Parathyroid adenoma (tissue), 2 donors: ENCODE results near the gene CACNB2.

ENCODE experiments used
- H2AFZ ChIP-seq: fragments of 300-600 bp; sonication (generic); one replicate; pipeline ENCODE4 v1.7.0; 2017; ENCODE audit warnings: antibody characterized with exemption, mild to moderate bottlenecking
- H3K27ac ChIP-seq: fragments of 300-600 bp; sonication (generic); one replicate; pipeline ENCODE4 v1.7.0; 2017
- H3K27me3 ChIP-seq: fragments of 300-600 bp; sonication (generic); one replicate; pipeline ENCODE4 v1.7.0; 2017; ENCODE audit warnings: low read length; ENCODE audit not compliant: control insufficient read depth, insufficient read depth
- H3K36me3 ChIP-seq: fragments of 300-600 bp; sonication (generic); one replicate; pipeline ENCODE4 v1.7.0; 2017; ENCODE audit warnings: low read length; ENCODE audit not compliant: control insufficient read depth, insufficient read depth
- H3K4me1 ChIP-seq: fragments of 300-600 bp; sonication (generic); one replicate; pipeline ENCODE4 v1.7.0; 2017; ENCODE audit warnings: control low read depth
- H3K4me2 ChIP-seq: fragments of 300-600 bp; sonication (generic); one replicate; pipeline ENCODE4 v1.7.0; 2017; ENCODE audit warnings: low read length
- H3K4me3 ChIP-seq: fragments of 300-600 bp; sonication (generic); one replicate; pipeline ENCODE4 v1.7.0; 2017; ENCODE audit warnings: low read depth, low read length
- H3K79me2 ChIP-seq: fragments of 300-600 bp; sonication (generic); one replicate; pipeline ENCODE4 v1.7.0; 2017; ENCODE audit warnings: control low read depth
- H3K9ac ChIP-seq: fragments of 300-600 bp; sonication (generic); one replicate; pipeline ENCODE4 v1.7.0; 2017; ENCODE audit warnings: mild to moderate bottlenecking
- H3K9me3 ChIP-seq: fragments of 300-600 bp; sonication (generic); one replicate; pipeline ENCODE4 v1.7.0; 2017; ENCODE audit warnings: low read length; ENCODE audit not compliant: control insufficient read depth
- TF ChIP-seq, protein P1 (sequence below): fragments of 300-600 bp; sonication (generic); IDR thresholded peaks from one replicate; pipeline ENCODE4 v1.7.0; 2017; ENCODE audit warnings: antibody characterized with exemption, mild to moderate bottlenecking
- donor health status: primary hyperparathyroidism.

The CACNB2 gene

DNA sequence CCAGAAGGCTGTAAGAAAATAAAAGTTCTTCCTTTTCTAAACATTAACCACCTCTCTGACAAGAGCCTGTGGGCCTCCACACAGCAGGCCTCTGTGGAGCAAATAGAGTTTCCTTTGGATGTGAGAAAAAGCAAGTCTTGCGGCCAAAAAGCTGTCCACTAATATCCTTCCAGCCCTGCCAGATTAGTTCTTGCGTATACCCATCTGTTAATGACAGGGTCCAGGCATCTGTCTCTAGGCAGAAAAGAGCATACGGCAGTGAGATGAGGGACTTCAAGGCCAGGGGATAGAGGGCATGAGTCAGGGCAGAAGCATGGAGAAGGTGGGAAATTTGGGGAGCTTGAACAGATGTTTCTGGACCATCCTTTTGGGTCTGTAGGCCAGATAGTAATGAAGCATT lies 346.2 kb downstream of the CACNB2 start:
- no peaks in the 10 kb centered on the region for H3K27me3 ChIP-seq
- no peak overlapping the region for H3K27ac ChIP-seq
- H3K4me2 ChIP-seq = no peak overlapping the region
- no peaks in the 10 kb centered on the region for H3K9me3 ChIP-seq
- H2AFZ ChIP-seq = no peak overlapping the region
- no peaks in the 10 kb centered on the region for H3K4me1 ChIP-seq
- TF ChIP-seq, protein P1, sequence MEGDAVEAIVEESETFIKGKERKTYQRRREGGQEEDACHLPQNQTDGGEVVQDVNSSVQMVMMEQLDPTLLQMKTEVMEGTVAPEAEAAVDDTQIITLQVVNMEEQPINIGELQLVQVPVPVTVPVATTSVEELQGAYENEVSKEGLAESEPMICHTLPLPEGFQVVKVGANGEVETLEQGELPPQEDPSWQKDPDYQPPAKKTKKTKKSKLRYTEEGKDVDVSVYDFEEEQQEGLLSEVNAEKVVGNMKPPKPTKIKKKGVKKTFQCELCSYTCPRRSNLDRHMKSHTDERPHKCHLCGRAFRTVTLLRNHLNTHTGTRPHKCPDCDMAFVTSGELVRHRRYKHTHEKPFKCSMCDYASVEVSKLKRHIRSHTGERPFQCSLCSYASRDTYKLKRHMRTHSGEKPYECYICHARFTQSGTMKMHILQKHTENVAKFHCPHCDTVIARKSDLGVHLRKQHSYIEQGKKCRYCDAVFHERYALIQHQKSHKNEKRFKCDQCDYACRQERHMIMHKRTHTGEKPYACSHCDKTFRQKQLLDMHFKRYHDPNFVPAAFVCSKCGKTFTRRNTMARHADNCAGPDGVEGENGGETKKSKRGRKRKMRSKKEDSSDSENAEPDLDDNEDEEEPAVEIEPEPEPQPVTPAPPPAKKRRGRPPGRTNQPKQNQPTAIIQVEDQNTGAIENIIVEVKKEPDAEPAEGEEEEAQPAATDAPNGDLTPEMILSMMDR = no peak
- no peaks in the 10 kb centered on the region for H3K36me3 ChIP-seq
- H3K4me3 ChIP-seq = no peak overlapping the region
- no peak overlapping the region for H3K9ac ChIP-seq
- H3K79me2 ChIP-seq = no peaks in the 10 kb centered on the region

DNA sequence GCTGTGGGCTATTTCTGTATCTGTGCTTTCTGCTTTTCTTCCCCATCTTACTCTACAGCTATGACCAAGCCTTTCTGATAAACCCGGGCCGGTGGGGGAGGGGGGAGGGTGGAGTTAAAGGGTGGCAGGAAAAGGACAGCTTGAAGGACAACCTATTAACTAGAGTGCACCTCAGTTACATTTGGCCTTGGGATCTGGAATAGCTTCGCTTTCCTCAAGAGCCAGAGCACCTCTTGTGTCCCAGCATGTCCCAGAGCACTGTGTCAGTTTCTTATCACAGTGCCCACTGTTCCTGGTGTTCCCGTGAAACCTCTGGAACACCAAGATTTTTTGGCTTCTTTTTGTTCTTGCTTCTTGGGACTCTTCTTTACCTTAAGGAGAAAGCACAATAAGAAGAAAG lies 350.5 kb downstream of the CACNB2 start:
- Histone ChIP-seq H3K79me2 (no peaks in the 10 kb centered on the region), H3K4me1 (no peaks in the 10 kb centered on the region), H3K27me3 (no peaks in the 10 kb centered on the region), H3K4me3 (no peak overlapping the region), H3K9me3 (no peaks in the 10 kb centered on the region), H3K36me3 (no peaks in the 10 kb centered on the region), H2AFZ (no peak overlapping the region), H3K4me2 (no peak overlapping the region), H3K9ac (no peak overlapping the region), H3K27ac (no peak overlapping the region)
- TF ChIP-seq, protein P1 = no peak

DNA sequence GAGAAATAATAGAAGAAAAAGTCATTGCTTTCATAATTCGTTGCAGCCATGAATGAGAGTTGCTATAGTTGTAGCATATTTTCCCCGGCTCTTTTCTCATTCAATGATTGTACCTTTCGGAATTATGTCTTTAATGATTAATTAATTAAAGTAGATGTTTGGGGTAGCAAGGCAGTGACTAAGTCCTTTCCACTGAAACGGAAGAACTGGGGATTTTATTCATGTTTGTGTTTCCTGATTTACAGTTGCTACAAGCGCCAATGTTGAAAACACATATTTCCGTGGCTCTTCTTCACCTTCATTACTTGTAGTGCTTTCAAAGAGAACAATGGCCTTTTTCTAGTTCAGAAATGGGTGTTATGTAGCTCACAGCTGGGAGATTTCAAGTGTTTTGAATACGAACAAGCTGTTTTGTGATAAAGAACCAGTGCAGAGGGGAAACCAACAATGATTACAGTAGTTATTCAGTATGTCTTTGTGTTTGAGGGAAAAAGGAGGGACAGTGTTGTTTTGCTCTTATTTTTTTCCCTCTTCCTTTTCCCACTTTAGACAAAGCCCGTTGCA lies 357.7 kb downstream of the CACNB2 start:
- Histone ChIP-seq H3K36me3 (no peaks in the 10 kb centered on the region), H3K79me2 (no peaks in the 10 kb centered on the region), H3K27ac (no peak overlapping the region), H3K4me3 (no peak overlapping the region), H3K4me2 (no peak overlapping the region), H3K4me1 (no peaks in the 10 kb centered on the region), H2AFZ (no peak overlapping the region), H3K27me3 (no peaks in the 10 kb centered on the region), H3K9ac (no peak overlapping the region), H3K9me3 (no peaks in the 10 kb centered on the region)
- TF ChIP-seq, protein P1 = no peak

DNA sequence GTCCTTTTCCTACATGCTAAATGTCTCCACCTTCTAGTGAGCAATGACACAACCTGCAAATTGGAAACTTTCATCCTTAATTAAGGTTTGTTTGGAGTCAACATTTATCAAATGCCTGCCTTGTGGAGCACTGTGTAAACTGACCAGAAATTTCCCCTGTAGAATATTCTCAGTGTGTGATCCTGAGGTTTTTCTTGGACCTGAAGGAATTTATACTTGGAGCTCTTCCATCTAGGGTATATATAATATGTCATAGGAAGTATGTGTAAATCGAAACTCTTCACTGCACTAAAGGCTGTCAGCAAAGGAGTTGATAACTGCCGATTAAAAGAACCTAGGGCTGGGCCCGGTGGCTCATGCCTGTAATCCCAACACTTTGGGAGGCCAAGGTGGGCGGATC lies 358.8 kb downstream of the CACNB2 start:
- Histone ChIP-seq H3K4me2 (no peak overlapping the region), H3K4me3 (no peak overlapping the region), H3K36me3 (no peaks in the 10 kb centered on the region), H3K27me3 (no peaks in the 10 kb centered on the region), H3K79me2 (no peaks in the 10 kb centered on the region), H3K27ac (no peak overlapping the region), H3K9me3 (no peaks in the 10 kb centered on the region), H3K4me1 (no peaks in the 10 kb centered on the region), H2AFZ (no peak overlapping the region), H3K9ac (no peak overlapping the region)
- TF ChIP-seq, protein P1 = no peak

DNA sequence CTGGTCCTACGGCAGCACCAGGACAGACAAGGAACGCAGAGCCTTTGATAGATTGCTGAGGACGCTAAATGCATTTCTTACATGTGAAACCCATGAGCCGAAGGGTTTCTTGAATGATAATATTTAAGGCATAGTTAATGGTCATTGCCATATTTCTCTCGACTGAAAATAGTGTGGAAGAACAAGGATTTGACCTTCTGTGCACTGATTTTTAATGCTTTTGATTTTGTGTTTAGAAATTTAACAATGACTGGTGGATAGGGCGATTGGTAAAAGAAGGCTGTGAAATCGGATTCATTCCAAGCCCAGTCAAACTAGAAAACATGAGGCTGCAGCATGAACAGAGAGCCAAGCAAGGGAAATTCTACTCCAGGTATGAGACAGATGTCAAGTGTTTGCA lies 360.4 kb downstream of the CACNB2 start:
- Histone ChIP-seq H3K9me3 (no peaks in the 10 kb centered on the region), H3K4me2 (no peak overlapping the region), H3K36me3 (no peaks in the 10 kb centered on the region), H3K4me3 (no peak overlapping the region), H3K27ac (no peak overlapping the region), H3K79me2 (no peaks in the 10 kb centered on the region), H3K9ac (no peak overlapping the region), H2AFZ (no peak overlapping the region), H3K4me1 (no peaks in the 10 kb centered on the region), H3K27me3 (no peaks in the 10 kb centered on the region)
- TF ChIP-seq, protein P1 = no peak
